HFFc6 (cell line): ENCODE results near the gene TIMM21. TPM values are rescaled to one million over a fixed set of nuclear protein-coding genes. Genes with fewer than 3 reads are reported as not detected.
A peak's percentile ranks its signal among the peaks of the same experiment; 100 is the strongest.

Experiments used
- DNase-seq: peaks from one replicate; pipeline ENCODE4 v3.0.0-alpha.2; 2018
- H3K27ac Mint-ChIP-seq: 2 replicates; pipeline ENCODE4 v1.8.0; 2020; ENCODE audit warnings: mild to moderate bottlenecking, mixed read lengths
- H3K27me3 Mint-ChIP-seq: 2 replicates; pipeline ENCODE4 v1.8.0; 2021; ENCODE audit warnings: mild to moderate bottlenecking, moderate library complexity, mixed read lengths; ENCODE audit not compliant: insufficient read depth
- H3K36me3 Mint-ChIP-seq: 2 replicates; pipeline ENCODE4 v1.8.0; 2021; ENCODE audit warnings: low read depth, mixed read lengths
- H3K4me1 Mint-ChIP-seq: 2 replicates; pipeline ENCODE4 v1.8.0; 2020; ENCODE audit warnings: low read depth, mixed read lengths
- H3K4me3 Mint-ChIP-seq: 2 replicates; pipeline ENCODE4 v1.8.0; 2020; ENCODE audit warnings: mild to moderate bottlenecking, moderate library complexity, mixed read lengths
- H3K9me3 Mint-ChIP-seq: 2 replicates; pipeline ENCODE4 v1.8.0; 2020; ENCODE audit warnings: mild to moderate bottlenecking, mixed read lengths
- total RNA-seq, 6 experiments: library from RNA; stranded (reverse); fragmentation: NEBNext Ultra II Directional; extraction: Animal tissue kit (Norgen Biotek cat#: 25700); gene quantifications; 2 replicates in 1 of 6; 3 replicates in 5 of 6; pipeline ENCODE4 v1.2.3, GENCODE V29; 2021
- TF ChIP-seq, protein P1 (sequence below): fragments of 200-600 bp; sonication (generic); IDR thresholded peaks from 2 replicates; pipeline ENCODE4 v1.5.0; 2021; ENCODE audit warnings: antibody characterized with exemption, mild to moderate bottlenecking

TIMM21 gene
- total RNA-seq, 6 experiments from 2014 or later, result 34.1 to 42.4 (median 40.6) TPM

DNA sequence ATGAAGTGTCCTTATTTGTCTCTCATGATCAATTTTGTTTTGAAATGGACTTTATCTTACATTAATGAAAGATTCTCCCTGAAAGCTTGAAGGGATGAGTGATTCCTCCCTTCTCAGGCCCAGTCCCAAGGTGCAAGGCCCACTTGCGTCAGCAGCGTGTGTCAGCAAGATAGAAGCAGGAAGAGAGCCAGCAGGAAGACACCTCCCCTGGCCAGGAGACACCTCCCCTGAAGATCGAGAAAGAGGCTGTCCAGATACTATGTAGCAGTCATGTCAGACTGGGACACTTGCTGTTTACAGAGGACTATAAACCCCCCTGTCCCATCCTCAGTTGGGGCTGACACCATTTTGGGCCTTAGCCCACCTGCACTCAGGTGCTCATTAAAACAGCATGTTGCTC, 38.3 kb downstream of the TIMM21 start:
- DNase-seq, result no peak
- Mint-ChIP-seq H3K27ac (no peak overlapping the region), H3K9me3 (no peaks in the 10 kb centered on the region), H3K36me3 (no peaks in the 10 kb centered on the region), H3K27me3 (peaks cover 35% of the 10 kb centered on the region), H3K4me1 (peaks cover 22% of the 10 kb centered on the region), H3K4me3 (no peak overlapping the region)
- TF ChIP-seq, protein P1, sequence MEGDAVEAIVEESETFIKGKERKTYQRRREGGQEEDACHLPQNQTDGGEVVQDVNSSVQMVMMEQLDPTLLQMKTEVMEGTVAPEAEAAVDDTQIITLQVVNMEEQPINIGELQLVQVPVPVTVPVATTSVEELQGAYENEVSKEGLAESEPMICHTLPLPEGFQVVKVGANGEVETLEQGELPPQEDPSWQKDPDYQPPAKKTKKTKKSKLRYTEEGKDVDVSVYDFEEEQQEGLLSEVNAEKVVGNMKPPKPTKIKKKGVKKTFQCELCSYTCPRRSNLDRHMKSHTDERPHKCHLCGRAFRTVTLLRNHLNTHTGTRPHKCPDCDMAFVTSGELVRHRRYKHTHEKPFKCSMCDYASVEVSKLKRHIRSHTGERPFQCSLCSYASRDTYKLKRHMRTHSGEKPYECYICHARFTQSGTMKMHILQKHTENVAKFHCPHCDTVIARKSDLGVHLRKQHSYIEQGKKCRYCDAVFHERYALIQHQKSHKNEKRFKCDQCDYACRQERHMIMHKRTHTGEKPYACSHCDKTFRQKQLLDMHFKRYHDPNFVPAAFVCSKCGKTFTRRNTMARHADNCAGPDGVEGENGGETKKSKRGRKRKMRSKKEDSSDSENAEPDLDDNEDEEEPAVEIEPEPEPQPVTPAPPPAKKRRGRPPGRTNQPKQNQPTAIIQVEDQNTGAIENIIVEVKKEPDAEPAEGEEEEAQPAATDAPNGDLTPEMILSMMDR, result no peak

DNA sequence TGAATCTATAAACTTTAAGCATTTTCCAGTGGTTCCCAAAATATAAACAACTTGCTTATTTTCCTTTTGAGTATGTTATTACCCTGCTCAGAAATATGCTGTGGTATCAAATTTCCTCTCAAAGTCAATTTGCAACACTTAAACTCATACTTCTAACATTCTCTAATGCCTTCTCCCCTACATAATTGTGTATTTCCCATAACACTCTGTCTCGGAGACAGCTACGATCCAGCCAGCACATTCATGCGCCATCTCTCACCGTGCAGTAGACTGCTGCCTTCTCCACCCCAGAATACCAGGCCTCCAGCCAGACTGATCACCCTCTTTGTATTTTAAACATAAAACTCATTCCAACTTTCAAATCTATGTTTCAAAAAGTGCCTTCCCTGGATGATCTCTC, 41.8 kb downstream of the TIMM21 start:
- TF ChIP-seq, protein P1, result no peak
- H3K9me3 Mint-ChIP-seq, result no peaks in the 10 kb centered on the region

DNA sequence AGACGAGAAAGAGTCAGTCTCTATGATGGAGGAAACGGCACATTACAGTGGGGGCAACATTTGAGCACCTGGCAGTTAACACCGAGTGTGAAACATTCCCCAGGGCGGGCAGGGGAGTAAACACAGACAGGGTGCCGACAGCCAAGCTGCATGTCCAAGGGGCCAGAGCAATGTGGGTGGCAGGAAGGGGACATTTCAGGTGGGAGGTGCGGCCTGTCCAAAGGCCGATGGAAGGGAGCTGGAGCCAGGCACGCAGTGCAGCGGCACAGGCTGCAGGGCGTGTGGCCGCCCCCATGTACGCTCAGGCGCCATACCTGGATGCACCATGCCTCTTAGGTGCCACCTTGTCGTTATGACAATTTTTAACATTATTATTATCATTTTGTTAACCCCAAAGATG, 43.3 kb downstream of the TIMM21 start:
- Mint-ChIP-seq H3K27me3 (peaks cover 15% of the 10 kb centered on the region), H3K9me3 (no peaks in the 10 kb centered on the region), H3K36me3 (no peaks in the 10 kb centered on the region), H3K27ac (no peak overlapping the region), H3K4me3 (no peak overlapping the region), H3K4me1 (peaks cover 22% of the 10 kb centered on the region)
- TF ChIP-seq, protein P1, result no peak
- DNase-seq, result no peak

More for the DNA sequence above, 41.8 kb downstream of the TIMM21 start:
- Mint-ChIP-seq H3K4me3 (no peak overlapping the region), H3K36me3 (no peaks in the 10 kb centered on the region), H3K27me3 (peaks cover 15% of the 10 kb centered on the region), H3K27ac (no peak overlapping the region), H3K4me1 (peaks cover 22% of the 10 kb centered on the region)
- DNase-seq, result peak; percentile 4

DNA sequence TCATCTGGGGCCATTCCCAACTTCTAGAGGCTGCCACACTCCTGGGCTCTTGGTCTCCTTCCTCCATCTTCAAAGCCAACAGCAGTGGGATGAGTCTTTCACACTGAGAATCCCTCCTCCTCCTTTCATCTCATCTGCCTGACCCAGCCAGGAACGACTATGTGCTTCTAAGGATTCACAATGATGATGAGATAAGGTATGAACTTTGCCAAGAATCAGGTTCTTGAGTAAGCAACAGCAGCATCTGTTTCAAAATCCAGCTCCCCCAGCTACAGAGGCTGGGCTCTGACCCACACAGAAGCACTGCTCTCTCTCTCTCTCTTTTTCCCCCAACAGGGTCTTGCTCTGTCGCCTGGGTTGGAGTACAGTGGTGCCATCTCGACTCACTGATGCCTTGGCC, 46.4 kb downstream of the TIMM21 start:
- TF ChIP-seq, protein P1, result no peak
- Mint-ChIP-seq H3K27ac (no peak overlapping the region), H3K4me1 (peaks cover 9% of the 10 kb centered on the region), H3K27me3 (peaks cover 7% of the 10 kb centered on the region), H3K36me3 (no peaks in the 10 kb centered on the region), H3K9me3 (no peaks in the 10 kb centered on the region), H3K4me3 (no peak overlapping the region)
- DNase-seq, result no peak

DNA sequence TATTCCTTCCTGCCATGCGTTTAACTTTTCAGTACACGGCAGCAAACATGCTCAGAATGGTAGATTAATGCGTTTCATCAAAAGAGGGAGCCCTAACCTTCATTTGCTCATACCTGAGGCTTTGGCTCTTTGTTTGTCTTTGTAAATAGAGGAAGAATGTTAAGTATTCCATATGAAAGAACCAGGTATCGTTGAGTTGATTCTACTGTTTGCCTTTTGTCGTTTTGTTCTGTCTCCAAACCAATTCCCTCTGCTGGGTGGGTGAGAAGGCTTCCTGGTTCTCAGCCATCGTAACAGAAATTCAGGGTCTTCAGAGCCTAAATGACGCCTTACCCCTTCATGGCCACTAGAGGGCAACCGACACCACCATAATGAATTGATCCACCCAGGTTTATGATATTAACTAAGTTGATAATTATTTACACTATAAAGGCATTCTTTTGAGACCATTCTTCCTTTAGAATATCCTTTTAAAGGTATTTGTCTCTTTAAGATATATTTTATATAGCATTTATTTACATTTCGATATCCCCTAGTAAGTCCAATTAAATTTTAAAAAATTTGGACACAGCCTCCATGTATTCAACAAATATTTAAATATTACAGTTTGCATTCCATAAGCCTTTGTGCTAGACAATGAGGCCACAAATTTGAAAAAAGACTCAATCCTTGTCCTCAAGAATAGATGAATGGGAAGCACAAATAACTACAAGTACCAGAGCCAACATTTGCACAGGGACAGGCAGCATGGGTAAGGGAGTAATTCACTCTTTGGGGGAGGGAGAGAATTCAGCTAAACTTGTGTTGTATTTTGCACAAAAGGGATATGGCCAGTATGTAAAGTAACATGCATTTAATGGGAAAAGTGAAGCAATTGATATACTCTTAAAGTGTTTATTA, 48.1 kb downstream of the TIMM21 start:
- H3K27ac Mint-ChIP-seq, result no peak overlapping the region
- no peaks in the 10 kb centered on the region for H3K36me3 Mint-ChIP-seq
- H3K4me1 Mint-ChIP-seq, result no peaks in the 10 kb centered on the region
- DNase-seq, result peak; percentile 39
- no peaks in the 10 kb centered on the region for H3K9me3 Mint-ChIP-seq
- H3K27me3 Mint-ChIP-seq, result peaks cover 16% of the 10 kb centered on the region
- peak overlapping the region; percentile 83 for H3K4me3 Mint-ChIP-seq
- TF ChIP-seq, protein P1, result peak; percentile 98
